ENCODE data around the gene NR2E3. TPM values are rescaled to one million over a fixed set of nuclear protein-coding genes. Genes with fewer than 3 reads are reported as not detected.
A peak's percentile ranks its signal among the peaks of the same experiment; 100 is the strongest.

Gene NR2E3
- total RNA-seq, 1 experiment from 2014 or later = 0.31 TPM

DNA sequence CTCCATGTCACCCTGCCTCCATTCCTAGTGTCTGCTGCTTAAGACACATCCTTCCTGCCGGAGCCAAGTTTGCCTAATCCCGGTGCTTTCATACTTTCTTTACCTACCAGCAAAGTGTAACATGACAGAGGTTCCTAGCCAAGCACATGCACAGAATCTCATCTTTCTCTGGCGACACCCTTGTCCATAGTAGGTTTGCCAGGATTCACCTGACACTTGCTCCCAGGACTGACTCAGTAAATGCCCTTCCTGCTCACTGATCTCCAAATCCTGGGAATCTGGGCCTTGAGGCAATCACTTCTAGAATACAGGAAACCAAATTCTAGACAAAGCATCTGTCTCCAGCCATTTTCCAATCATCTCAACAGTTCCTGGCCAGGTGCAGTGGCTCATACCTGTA lies 10.2 kb upstream of the NR2E3 start:
- Histone ChIP-seq H3K4ac (ENCODE audit: low read depth, low read length) (no peak overlapping the region), H3K27me3 (ENCODE audit: insufficient read depth, low read length) (no peaks in the 10 kb centered on the region), H3K27ac (ENCODE audit: insufficient read length, low read depth, low read length) (no peak overlapping the region), H2BK120ac (ENCODE audit: low read depth, low read length, poor library complexity, severe bottlenecking) (no peak overlapping the region), H3K4me1 (ENCODE audit: insufficient read depth, low read length) (no peaks in the 10 kb centered on the region; the same call in 1 of the 2 replicates), H4K5ac (ENCODE audit: insufficient read length, low read depth, low read length) (no peak overlapping the region), H2AK5ac (ENCODE audit: insufficient read length, low read length) (no peak overlapping the region), H2BK12ac (ENCODE audit: insufficient read length, low read depth, low read length) (no peak overlapping the region), H3K56ac (ENCODE audit: insufficient read length, low read depth, low read length) (no peak overlapping the region), H3T11ph (ENCODE audit: low read length) (no peak overlapping the region), H3K79me1 (ENCODE audit: insufficient read depth, low read depth, low read length, poor library complexity, severe bottlenecking) (no peaks in the 10 kb centered on the region), H3K18ac (ENCODE audit: insufficient read length, low read depth, low read length) (no peak overlapping the region), H4K91ac (ENCODE audit: insufficient read length, low read depth, low read length) (no peak overlapping the region), H4K8ac (replicated peaks; ENCODE audit: insufficient read length, low read depth, low read length) (no peak overlapping the region), H2AFZ (ENCODE audit: low read length) (no peak overlapping the region), H4K20me1 (ENCODE audit: control insufficient read depth, insufficient read depth, insufficient read length) (no peaks in the 10 kb centered on the region), H3K23ac (ENCODE audit: insufficient read length, low read depth, low read length) (no peak overlapping the region), H3K9me3 (ENCODE audit: control insufficient read depth, low read depth, low read length) (no peaks in the 10 kb centered on the region), H2BK20ac (ENCODE audit: low read depth, low read length, poor library complexity, severe bottlenecking) (no peak overlapping the region), H2BK15ac (ENCODE audit: low read depth, low read length) (no peak overlapping the region), H3K79me2 (ENCODE audit: insufficient read depth, low read length) (no peaks in the 10 kb centered on the region), H3K23me2 (ENCODE audit: insufficient read length, low read depth, low read length, poor library complexity, severe bottlenecking) (no peaks in the 10 kb centered on the region), H3K14ac (ENCODE audit: insufficient read depth, low read length) (no peak overlapping the region), H3K9ac (ENCODE audit: extremely low read depth, insufficient read length, low read length) (no peak overlapping the region), H3K4me2 (ENCODE audit: insufficient read depth, insufficient read length, low read length) (no peak overlapping the region), H2BK5ac (ENCODE audit: insufficient read length, low read length) (no peak overlapping the region)
- H3K36me3 Mint-ChIP-seq (ENCODE audit: insufficient read depth in 1 of 3, low read depth in 3 of 3) = peaks cover 4 to 11% (median 6%) of the 10 kb centered on the region in 3 experiments; a peak in 4 of 7 replicates
- H3K9me3 Mint-ChIP-seq = peaks cover 2 to 11% of the 10 kb centered on the region in 2 experiments; a peak in 4 of 5 replicates
- H3K4me1 Mint-ChIP-seq = peaks cover 13 to 23% of the 10 kb centered on the region in 2 experiments
- H3K27me3 Mint-ChIP-seq (ENCODE audit: low read depth) = no peaks in the 10 kb centered on the region; the same call in none of the 2 replicates
- no peak overlapping the region for H3K4me3 Mint-ChIP-seq
- TF ChIP-seq, protein P1, sequence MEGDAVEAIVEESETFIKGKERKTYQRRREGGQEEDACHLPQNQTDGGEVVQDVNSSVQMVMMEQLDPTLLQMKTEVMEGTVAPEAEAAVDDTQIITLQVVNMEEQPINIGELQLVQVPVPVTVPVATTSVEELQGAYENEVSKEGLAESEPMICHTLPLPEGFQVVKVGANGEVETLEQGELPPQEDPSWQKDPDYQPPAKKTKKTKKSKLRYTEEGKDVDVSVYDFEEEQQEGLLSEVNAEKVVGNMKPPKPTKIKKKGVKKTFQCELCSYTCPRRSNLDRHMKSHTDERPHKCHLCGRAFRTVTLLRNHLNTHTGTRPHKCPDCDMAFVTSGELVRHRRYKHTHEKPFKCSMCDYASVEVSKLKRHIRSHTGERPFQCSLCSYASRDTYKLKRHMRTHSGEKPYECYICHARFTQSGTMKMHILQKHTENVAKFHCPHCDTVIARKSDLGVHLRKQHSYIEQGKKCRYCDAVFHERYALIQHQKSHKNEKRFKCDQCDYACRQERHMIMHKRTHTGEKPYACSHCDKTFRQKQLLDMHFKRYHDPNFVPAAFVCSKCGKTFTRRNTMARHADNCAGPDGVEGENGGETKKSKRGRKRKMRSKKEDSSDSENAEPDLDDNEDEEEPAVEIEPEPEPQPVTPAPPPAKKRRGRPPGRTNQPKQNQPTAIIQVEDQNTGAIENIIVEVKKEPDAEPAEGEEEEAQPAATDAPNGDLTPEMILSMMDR (conservative IDR thresholded peaks at IDR 0.05) = no peak
- H3K27ac Mint-ChIP-seq = peak overlapping the region in 1 of 3 experiments; percentile 24; a peak in 2 of 7 replicates
- WGBS (ENCODE audit: extremely low coverage, insufficient read length, low lambda C conversion rate) = no CpG with 5 or more reads among the region's 3 CpGs
- DNase-seq = no peak
